HL-60/S4 treated with phorbol 12-myristate 13-acetate at 8.2 ng/mL for 4 days and 3 days (cell line): Measurements from ENCODE around the gene TMEM200B.
"Not testable (repeated sequence)": the region's sequence is repeated elsewhere in the genome, so short reads cannot be mapped to it uniquely, and the experiment has no call there.

Source experiments
- in situ Hi-C: fragments of 300-500 bp; cut with MboI; formaldehyde crosslinking; loops from 2 replicates; pipeline ENCODE4 v1.15.0; 2022; ENCODE audit warnings: low sequenced_read_pairs

The TMEM200B gene

GRCh38 chr1:29134695-29135028 is 11.0 kb upstream of the TMEM200B start:
- in situ Hi-C loops = no loop called here

- in situ Hi-C loops = no loop called here
Measured at GRCh38 chr1:29133861-29134694, 10.4 kb upstream of the TMEM200B start.

- in situ Hi-C loops = not testable (repeated sequence)
Measured at GRCh38 chr1:29131056-29131455, 7.4 kb upstream of the TMEM200B start.

- in situ Hi-C loops = no loop called here
Measured at GRCh38 chr1:29129916-29130315, 6.2 kb upstream of the TMEM200B start.

GRCh38 chr1:29128739-29129138 is 5.0 kb upstream of the TMEM200B start:
- in situ Hi-C loops = no loop called here

- in situ Hi-C loops = no loop called here
Measured at GRCh38 chr1:29126198-29126597, 2.5 kb upstream of the TMEM200B start.

GRCh38 chr1:29125788-29126187 is 2.1 kb upstream of the TMEM200B start:
- in situ Hi-C loops = no loop called here

- in situ Hi-C loops = no loop called here
Measured at GRCh38 chr1:29125237-29125641, 1.5 kb upstream of the TMEM200B start.

GRCh38 chr1:29124366-29125236 is 898 bp upstream of the TMEM200B start:
- in situ Hi-C loops = no loop called here

- in situ Hi-C loops = no loop called here
Measured at GRCh38 chr1:29123053-29123886, 433 bp downstream of the TMEM200B start.

GRCh38 chr1:29122682-29123052 is 1.0 kb downstream of the TMEM200B start:
- in situ Hi-C loops = no loop called here

GRCh38 chr1:29121936-29122681 is 1.6 kb downstream of the TMEM200B start:
- in situ Hi-C loops = no loop called here

- in situ Hi-C loops = no loop called here
Measured at GRCh38 chr1:29121516-29121935, 2.2 kb downstream of the TMEM200B start.

GRCh38 chr1:29120947-29121485 is 2.7 kb downstream of the TMEM200B start:
- in situ Hi-C loops = no loop called here

GRCh38 chr1:29120367-29120766 is 3.3 kb downstream of the TMEM200B start:
- in situ Hi-C loops = no loop called here

- in situ Hi-C loops = no loop called here
Measured at GRCh38 chr1:29119121-29119929, 4.4 kb downstream of the TMEM200B start.

- in situ Hi-C loops = no loop called here
Measured at GRCh38 chr1:29117381-29117780, 6.3 kb downstream of the TMEM200B start.

- in situ Hi-C loops = no loop called here
Measured at GRCh38 chr1:29114654-29115053, 9.0 kb downstream of the TMEM200B start.

GRCh38 chr1:29113413-29114117 is 10.1 kb downstream of the TMEM200B start:
- in situ Hi-C loops = no loop called here
